SK-N-DZ (cell line): Measurements from ENCODE around the gene MRPL17.
A peak's percentile ranks its signal among the peaks of the same experiment; 100 is the strongest.

Experiments used
- DNase-seq: peaks from one replicate; pipeline ENCODE4 v3.0.0-alpha.2; 2015; ENCODE audit warnings: low spot score

Gene MRPL17

DNA sequence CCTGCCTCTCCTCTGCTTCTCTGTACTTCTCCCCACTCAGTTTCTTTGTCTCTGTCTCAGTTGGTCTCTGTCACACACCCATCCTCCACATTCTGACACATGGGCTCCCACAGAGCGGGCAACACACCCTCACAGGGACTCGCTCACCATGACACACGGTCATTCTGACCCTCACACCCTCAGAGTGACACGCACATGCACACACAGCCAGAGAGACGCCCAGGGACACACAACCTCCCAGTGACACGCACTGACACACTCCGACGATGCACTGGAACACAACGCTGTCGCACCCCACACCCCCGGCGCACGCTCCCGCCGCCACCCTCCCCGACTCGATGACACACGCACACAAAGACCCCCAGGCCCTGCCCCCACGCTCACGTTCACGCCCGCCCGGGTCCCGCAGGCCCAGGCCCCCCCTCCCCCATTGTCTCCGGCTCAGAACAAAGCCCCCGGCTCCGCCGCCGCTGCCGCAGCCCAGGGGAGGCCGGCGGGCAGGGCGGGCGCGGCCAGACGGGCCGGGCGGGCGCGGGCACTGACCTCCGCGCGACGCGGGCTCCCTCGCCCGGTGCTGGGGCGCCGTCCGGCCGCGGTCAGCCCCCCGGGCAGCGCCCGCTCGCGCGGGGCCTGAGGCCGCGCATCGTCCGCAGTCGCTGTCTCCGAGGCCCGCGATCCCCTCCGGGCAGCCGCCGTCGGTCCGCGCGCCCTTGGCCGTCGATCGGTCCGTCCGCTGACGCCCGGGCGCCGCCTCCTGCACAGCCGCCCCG, 27.9 kb downstream of the MRPL17 start:
- DNase-seq, result peak; percentile 41

- no peak for DNase-seq
Observed at GRCh38 chr11:6654281-6655019, 28.7 kb downstream of the MRPL17 start.

DNA sequence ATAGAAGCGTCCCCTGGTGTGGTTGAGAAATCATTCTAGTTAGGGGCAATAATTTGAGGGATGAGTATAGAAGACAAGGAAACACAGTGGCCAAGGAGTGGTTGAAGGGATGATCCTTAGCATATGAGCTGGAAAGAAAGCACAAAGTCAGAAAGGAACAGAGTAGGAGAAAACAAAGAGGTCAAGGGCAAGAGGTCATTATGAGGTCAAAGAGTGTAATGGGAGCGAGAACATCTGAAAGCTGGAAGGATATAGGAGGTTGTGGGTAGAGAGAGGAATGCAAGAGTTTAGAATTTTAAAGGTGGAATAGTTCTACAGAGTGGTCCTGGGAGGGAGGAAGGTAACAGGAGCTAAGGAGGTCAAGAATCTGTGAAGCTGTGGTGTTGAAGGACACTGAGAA, 29.5 kb downstream of the MRPL17 start:
- DNase-seq, result no peak

GRCh38 chr11:6653097-6653496, 30.0 kb downstream of the MRPL17 start:
- no peak for DNase-seq

DNA sequence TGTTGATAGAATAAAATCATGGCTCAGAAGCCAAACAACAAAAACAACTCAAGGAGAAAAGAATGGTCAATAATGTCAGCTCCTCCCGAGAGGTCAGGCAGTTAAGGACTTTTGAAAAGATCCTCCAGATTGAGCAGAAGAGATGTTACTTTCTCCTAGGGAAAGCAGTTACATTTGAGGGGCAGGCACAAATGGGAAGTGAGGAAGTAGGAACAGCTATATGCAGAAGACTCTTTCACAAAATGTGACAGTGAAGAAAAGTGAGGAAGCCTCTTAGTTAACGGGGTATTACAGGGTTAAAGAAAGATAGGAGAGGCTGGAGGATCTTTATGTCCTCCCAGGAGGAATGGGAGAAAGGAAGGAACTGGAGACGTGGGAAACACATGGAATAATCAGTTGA, 31.0 kb downstream of the MRPL17 start:
- no peak for DNase-seq

GRCh38 chr11:6650980-6651379, 32.2 kb downstream of the MRPL17 start:
- no peak for DNase-seq

GRCh38 chr11:6650104-6650503, 33.0 kb downstream of the MRPL17 start:
- no peak for DNase-seq

- DNase-seq, result no peak
Observed at GRCh38 chr11:6648501-6648900, 34.6 kb downstream of the MRPL17 start.

DNA sequence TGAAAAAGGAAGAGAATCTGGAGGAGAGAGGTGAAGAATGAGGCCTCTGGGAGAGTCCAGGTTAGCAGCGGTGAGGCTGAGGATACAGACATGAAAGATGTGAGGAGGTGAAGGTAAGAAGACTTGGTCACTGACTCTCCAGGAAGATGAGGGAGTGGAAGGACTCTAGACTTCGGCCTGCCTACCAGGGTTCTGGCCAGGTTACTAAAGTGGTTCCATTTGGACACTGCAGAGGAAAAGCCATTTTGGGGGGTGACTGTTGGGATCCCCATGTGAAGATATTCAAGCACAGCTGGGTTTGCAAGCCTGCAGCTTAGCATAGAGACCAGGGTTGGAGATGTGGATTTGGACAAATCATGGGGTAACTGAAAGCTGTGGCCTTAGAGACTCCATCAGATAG, 35.3 kb downstream of the MRPL17 start:
- no peak for DNase-seq

DNA sequence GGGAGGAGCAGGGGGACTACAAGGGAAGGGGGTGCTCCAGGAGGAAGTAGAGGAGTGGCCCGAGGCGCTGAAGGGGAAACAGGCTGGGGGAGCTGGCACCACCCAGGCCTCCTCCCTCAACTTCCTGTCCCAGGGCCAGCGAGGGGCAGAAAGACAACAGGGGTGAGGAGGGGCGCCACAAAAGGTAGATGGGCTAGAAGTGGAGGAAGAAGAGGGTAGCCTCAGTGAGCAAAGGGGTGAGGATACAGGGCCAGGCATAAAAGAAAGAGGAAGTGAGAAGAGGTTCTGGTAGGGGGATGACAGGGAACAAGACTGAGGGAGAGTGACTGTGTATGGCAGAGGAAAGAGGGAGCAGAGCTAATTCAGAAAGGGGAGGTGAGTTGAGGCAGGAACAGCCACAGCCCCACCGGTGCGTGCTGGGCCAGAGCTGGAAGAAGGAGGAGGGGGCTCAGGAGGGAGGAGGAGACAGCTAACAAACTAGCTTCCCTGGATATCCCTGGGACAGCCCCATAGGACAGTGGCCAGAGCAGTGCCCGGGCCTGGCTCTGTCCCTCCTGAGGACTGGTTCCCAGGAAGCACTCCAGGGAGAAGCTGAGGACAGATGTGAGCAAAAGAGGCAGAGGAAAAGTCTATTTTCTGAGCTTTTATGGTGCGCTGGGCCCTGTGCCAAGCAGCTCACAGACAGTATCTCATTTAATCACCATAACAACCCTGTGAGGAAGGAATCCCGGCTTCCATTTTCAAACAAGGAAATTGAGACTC, 36.0 kb downstream of the MRPL17 start:
- DNase-seq, result no peak

- DNase-seq, result no peak
Observed at GRCh38 chr11:6646576-6646917, 36.6 kb downstream of the MRPL17 start.

- no peak for DNase-seq
Observed at GRCh38 chr11:6646071-6646470, 37.1 kb downstream of the MRPL17 start.

GRCh38 chr11:6642957-6643356, 40.2 kb downstream of the MRPL17 start:
- DNase-seq, result no peak

DNA sequence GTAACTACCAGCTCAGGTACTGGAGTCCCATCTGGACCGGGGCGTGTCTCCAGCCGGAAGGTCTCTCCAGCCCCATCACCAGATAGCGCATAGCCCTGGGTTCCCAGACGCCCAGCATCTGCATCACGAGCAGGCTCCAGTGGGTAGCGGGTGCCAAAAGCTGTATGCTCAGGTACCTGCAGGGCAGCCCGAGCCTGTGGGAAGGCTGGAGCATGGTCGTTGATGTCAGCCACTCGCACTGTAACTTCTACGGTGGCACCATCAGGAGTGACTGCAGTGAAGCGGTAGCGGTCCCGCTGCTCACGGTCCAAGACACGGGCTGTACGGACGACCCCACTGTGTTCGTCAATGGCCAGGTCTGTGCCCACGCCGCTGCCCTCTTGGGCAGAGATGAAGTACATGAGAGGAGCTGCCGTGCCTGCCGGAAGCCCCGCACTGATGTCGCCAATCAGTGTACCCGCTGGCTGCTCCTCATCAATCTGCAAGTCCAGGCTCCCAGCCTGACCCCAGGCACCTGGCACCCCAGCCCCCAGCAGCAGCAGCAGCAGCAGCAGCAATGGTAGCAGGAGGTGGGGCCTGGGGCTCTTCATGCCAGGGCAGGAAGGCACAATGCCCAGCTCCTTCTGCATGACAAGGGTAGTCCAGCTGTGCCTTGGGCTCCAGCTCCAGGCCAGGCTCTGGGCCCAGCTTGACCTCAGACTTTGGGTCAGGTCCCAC, 42.0 kb downstream of the MRPL17 start:
- DNase-seq, result no peak

DNA sequence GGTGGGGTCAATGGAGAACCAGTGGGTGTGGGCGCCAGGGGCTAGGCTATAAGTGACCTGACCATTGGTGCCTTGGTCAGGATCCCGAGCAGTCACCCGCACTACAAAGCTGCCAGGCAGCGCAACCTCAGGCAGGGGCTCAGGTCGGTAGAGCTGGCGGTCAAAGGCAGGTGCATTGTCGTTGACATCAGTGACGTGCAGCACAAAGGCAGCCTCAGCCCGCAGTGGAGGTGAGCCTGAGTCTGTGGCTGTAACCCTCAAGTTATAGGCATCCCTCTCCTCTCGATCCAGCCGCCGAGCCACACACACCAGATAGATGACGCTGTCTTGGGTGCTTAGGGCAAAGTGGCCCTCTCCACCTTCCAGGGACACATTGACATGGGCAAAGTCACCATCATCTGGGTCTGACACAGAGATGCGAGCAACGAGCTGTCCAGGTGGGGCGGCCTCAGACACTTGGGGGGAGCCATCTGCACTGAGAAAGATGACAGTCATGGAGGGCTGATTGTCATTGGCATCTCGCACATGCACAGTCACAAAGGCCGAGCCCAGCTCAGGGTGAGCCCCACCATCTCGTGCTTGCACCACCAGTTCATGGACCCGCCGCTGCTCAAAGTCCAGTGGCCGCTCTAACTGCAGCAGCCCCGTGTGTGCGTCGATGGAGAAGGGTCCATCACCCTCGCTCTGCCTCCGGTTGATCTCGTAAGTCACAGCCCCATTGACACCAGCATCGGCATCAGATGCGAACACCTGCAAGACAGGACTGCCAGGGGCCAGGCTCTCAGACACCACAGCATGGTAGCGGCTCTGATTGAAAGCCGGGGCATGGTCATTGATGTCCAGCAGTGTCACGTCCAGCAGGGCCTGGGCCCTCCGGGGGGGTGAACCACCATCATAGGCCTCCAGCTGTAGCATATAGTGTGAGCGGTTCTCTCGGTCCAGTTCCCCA, 42.8 kb downstream of the MRPL17 start:
- DNase-seq, result no peak

- no peak for DNase-seq
Observed at GRCh38 chr11:6638429-6638828, 44.7 kb downstream of the MRPL17 start.

- DNase-seq, result no peak
Observed at GRCh38 chr11:6637871-6638270, 45.3 kb downstream of the MRPL17 start.

- DNase-seq, result no peak
Observed at GRCh38 chr11:6636480-6636879, 46.7 kb downstream of the MRPL17 start.

DNA sequence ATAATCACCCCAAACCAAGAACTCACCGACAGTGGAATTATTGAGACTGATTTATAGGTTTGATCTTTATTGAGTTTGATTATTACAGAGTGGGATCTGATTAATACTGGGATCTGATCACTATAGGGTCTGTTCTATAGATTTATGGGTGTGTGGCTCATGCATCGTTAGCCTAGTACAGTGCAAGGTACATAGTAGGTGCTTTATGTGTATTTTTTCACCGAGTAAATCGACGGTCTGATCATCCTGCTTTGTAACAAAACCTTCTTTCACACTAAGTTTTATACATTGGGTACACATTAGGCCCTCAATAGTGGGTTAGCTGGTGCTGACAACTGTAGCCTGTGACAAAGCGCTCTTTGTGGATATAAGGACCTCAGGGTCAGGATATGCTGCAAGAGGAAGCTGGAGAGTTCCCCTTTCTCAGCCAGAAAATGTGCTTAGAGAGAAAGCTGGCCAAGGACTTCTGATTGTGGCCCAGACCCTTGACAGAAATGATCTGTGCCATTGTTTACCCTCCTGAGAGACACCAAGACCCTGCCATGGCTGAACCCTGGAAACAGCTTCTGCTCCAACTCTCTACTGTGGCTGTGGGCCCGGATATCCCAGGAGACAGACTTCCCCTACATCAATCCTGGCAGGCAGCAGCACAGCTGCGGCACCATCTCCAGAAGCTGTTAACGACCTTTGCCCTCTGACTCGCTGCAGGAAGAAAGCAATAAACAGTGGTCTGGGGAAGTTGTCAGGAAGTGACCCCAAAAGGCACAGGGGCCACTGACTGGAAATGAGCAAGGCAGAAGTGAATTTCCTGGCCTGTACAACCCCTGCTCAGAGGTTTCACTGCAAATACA, 47.8 kb downstream of the MRPL17 start:
- no peak for DNase-seq

DNA sequence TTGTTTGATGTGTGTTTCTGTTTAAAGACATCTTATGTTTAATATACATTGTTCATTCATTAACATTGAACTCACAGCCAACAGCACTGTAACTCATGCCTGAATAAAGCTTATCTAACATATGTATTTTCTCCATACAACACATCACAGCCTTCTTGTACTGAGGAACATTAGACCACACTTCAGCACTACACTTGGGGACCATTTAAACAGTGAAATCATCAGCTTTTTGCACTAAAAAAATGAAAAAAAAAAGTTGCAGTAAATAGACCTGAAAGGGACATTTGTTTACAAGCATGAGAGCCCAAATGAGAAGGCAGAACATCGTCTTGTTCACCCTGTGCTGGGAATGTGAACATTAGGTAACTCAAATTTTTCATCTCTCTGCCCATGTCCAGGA, 48.6 kb downstream of the MRPL17 start:
- no peak for DNase-seq
